ENCODE measurements around the gene HDAC4.
A peak's percentile ranks its signal among the peaks of the same experiment; 100 is the strongest.

The HDAC4 gene

GRCh38 chr2:239359196-239359912 is 41.5 kb downstream of the HDAC4 start:
- DNase-seq, result peak in 1 of 10 donors; percentile 38
- intact Hi-C loops (cut with DNase I), result no loop called here

GRCh38 chr2:239358062-239358754 is 42.6 kb downstream of the HDAC4 start:
- intact Hi-C loops (cut with DNase I), result no loop called here
- DNase-seq, result peak in 2 of 10 donors; percentile 54 to 83

- intact Hi-C loops (cut with DNase I), result no loop called here
- no peak for DNase-seq
Observed at GRCh38 chr2:239355724-239356123, 45.1 kb downstream of the HDAC4 start.

GRCh38 chr2:239355139-239355538 is 45.7 kb downstream of the HDAC4 start:
- DNase-seq, result no peak
- intact Hi-C loops (cut with DNase I), result no loop called here

- intact Hi-C loops (cut with DNase I), result no loop called here
- no peak for DNase-seq
Observed at GRCh38 chr2:239354791-239355136, 46.1 kb downstream of the HDAC4 start.

GRCh38 chr2:239354132-239354790 is 46.6 kb downstream of the HDAC4 start:
- intact Hi-C loops (cut with DNase I), result no loop called here

GRCh38 chr2:239353692-239354091 is 47.1 kb downstream of the HDAC4 start:
- no peak for DNase-seq
- intact Hi-C loops (cut with DNase I), result no loop called here

More at GRCh38 chr2:239354132-239354790, 46.6 kb downstream of the HDAC4 start:
- no peak for DNase-seq

- intact Hi-C loops (cut with DNase I), result no loop called here
- no peak for DNase-seq
Observed at GRCh38 chr2:239351687-239352086, 49.1 kb downstream of the HDAC4 start.

GRCh38 chr2:239349453-239350135 is 51.2 kb downstream of the HDAC4 start:
- intact Hi-C loops (cut with DNase I), result no loop called here
- no peak for DNase-seq

- DNase-seq, result peak in 1 of 10 donors; percentile 77
- intact Hi-C loops (cut with DNase I), result no loop called here
Observed at GRCh38 chr2:239348563-239349452, 52.0 kb downstream of the HDAC4 start.

GRCh38 chr2:239346676-239347075 is 54.1 kb downstream of the HDAC4 start:
- no peak for DNase-seq
- intact Hi-C loops (cut with DNase I), result no loop called here

- intact Hi-C loops (cut with DNase I), result no loop called here
- DNase-seq, result no peak
Observed at GRCh38 chr2:239345251-239345650, 55.6 kb downstream of the HDAC4 start.

- DNase-seq, result peak in 1 of 10 donors; percentile 86
- intact Hi-C loops (cut with DNase I), result no loop called here
Observed at GRCh38 chr2:239344857-239345216, 56.0 kb downstream of the HDAC4 start.

GRCh38 chr2:239343946-239344856 is 56.6 kb downstream of the HDAC4 start:
- DNase-seq, result peak in 3 of 10 donors; percentile 59 to 94 (median 63)
- intact Hi-C loops (cut with DNase I), result no loop called here

GRCh38 chr2:239343460-239343859 is 57.4 kb downstream of the HDAC4 start:
- intact Hi-C loops (cut with DNase I), result no loop called here
- peak in 1 of 10 donors; percentile 81 for DNase-seq

GRCh38 chr2:239341840-239342239 is 59.0 kb downstream of the HDAC4 start:
- no peak for DNase-seq
- intact Hi-C loops (cut with DNase I), result no loop called here

GRCh38 chr2:239341146-239341732 is 59.6 kb downstream of the HDAC4 start:
- intact Hi-C loops (cut with DNase I), result no loop called here
- DNase-seq, result peak in 1 of 10 donors; percentile 78

- DNase-seq, result peak in 1 of 10 donors; percentile 55
- intact Hi-C loops (cut with DNase I), result no loop called here
Observed at GRCh38 chr2:239339726-239340601, 60.9 kb downstream of the HDAC4 start.
